ENCODE measurements around the gene PACSIN1. TPM values are rescaled to one million over a fixed set of nuclear protein-coding genes. Genes with fewer than 3 reads are reported as not detected.

PACSIN1 gene
- total and polyA plus RNA-seq, 4 donors: 0.03 to 0.17 (median 0.15) TPM

DNA sequence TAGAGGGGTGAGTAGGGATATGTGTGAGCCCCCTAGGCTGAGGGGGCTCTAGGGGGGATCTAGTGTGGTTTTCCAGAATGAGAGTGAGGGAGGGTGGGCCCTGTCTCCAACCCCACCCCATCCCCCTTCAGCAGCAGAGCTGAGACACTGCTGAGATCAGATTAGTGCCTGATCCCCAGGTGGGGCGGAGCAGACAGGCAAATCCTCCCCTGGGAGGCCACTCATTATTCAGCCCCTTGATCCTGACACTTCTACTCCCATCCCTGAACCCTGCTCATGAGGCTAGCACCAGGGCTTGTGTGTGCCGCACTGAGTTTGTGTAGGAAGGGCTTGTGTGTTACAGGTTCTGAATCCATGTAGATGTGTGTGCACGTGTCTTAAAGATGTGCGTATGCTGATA, 47.8 kb downstream of the PACSIN1 start:
- no peaks in the 10 kb centered on the region for H3K4me1 ChIP-seq (ENCODE audit: control insufficient read depth in 4 of 4, insufficient read depth in 4 of 4, low read length in 3 of 4)
- no peak overlapping the region for H3K27ac ChIP-seq (ENCODE audit: low read depth in 1 of 2, low read length in 2 of 2)
- WGBS: 94% methylated on average over 4 of the region's 4 CpGs
- H3K4me3 ChIP-seq (ENCODE audit: low read depth in 1 of 3, low read length in 3 of 3): no peak overlapping the region
- no peak overlapping the region for H3K9ac ChIP-seq (ENCODE audit: low read depth in 1 of 2, low read length in 2 of 2)
- no peaks in the 10 kb centered on the region for H3K9me3 ChIP-seq (ENCODE audit: control insufficient read depth in 4 of 4, low read length in 3 of 4)
- no peaks in the 10 kb centered on the region for H3K36me3 ChIP-seq (ENCODE audit: control insufficient read depth in 4 of 4, insufficient read depth in 3 of 4, low read depth in 1 of 4, low read length in 3 of 4)
- TF ChIP-seq HNF4A (conservative IDR thresholded peaks at IDR 0.05) (no peak), FOXA2 (IDR thresholded peaks at IDR 0.05) (no peak), RXRA (IDR thresholded peaks at IDR 0.05) (no peak), ZBTB33 (IDR thresholded peaks at IDR 0.05) (no peak), YY1 (IDR thresholded peaks at IDR 0.05) (no peak), TAF1 (conservative IDR thresholded peaks at IDR 0.05) (no peak), CTCF (IDR thresholded peaks at IDR 0.05; ENCODE audit: low read depth, low read length, missing input control) (no peak), GABPA (IDR thresholded peaks at IDR 0.05 in 1 of 2, conservative IDR thresholded peaks at IDR 0.05 in 1 of 2) (no peak)
- TF ChIP-seq, protein P1, sequence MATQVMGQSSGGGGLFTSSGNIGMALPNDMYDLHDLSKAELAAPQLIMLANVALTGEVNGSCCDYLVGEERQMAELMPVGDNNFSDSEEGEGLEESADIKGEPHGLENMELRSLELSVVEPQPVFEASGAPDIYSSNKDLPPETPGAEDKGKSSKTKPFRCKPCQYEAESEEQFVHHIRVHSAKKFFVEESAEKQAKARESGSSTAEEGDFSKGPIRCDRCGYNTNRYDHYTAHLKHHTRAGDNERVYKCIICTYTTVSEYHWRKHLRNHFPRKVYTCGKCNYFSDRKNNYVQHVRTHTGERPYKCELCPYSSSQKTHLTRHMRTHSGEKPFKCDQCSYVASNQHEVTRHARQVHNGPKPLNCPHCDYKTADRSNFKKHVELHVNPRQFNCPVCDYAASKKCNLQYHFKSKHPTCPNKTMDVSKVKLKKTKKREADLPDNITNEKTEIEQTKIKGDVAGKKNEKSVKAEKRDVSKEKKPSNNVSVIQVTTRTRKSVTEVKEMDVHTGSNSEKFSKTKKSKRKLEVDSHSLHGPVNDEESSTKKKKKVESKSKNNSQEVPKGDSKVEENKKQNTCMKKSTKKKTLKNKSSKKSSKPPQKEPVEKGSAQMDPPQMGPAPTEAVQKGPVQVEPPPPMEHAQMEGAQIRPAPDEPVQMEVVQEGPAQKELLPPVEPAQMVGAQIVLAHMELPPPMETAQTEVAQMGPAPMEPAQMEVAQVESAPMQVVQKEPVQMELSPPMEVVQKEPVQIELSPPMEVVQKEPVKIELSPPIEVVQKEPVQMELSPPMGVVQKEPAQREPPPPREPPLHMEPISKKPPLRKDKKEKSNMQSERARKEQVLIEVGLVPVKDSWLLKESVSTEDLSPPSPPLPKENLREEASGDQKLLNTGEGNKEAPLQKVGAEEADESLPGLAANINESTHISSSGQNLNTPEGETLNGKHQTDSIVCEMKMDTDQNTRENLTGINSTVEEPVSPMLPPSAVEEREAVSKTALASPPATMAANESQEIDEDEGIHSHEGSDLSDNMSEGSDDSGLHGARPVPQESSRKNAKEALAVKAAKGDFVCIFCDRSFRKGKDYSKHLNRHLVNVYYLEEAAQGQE (IDR thresholded peaks at IDR 0.05): no peak
- DNase-seq (ENCODE audit: low spot score): no peak
- no peaks in the 10 kb centered on the region for H3K27me3 ChIP-seq (ENCODE audit: control insufficient read depth in 4 of 4, insufficient read depth in 4 of 4, low read length in 3 of 4)

- Histone ChIP-seq H3K9me3 (ENCODE audit: control insufficient read depth in 4 of 4, low read length in 3 of 4) (no peaks in the 10 kb centered on the region), H3K4me3 (ENCODE audit: low read depth in 1 of 3, low read length in 3 of 3) (no peak overlapping the region), H3K27ac (ENCODE audit: low read depth in 1 of 2, low read length in 2 of 2) (no peak overlapping the region), H3K4me1 (ENCODE audit: control insufficient read depth in 4 of 4, insufficient read depth in 4 of 4, low read length in 3 of 4) (no peaks in the 10 kb centered on the region), H3K36me3 (ENCODE audit: control insufficient read depth in 4 of 4, insufficient read depth in 3 of 4, low read depth in 1 of 4, low read length in 3 of 4) (no peaks in the 10 kb centered on the region), H3K9ac (ENCODE audit: low read depth in 1 of 2, low read length in 2 of 2) (no peak overlapping the region), H3K27me3 (ENCODE audit: control insufficient read depth in 4 of 4, insufficient read depth in 4 of 4, low read length in 3 of 4) (no peaks in the 10 kb centered on the region)
- DNase-seq (ENCODE audit: low spot score): no peak
- TF ChIP-seq JUND (IDR thresholded peaks at IDR 0.05) (no peak), ZBTB33 (IDR thresholded peaks at IDR 0.05) (no peak), GABPA (IDR thresholded peaks at IDR 0.05 in 1 of 2, conservative IDR thresholded peaks at IDR 0.05 in 1 of 2) (no peak), HNF4G (IDR thresholded peaks at IDR 0.05) (no peak), TAF1 (conservative IDR thresholded peaks at IDR 0.05) (no peak), EGR1 (IDR thresholded peaks at IDR 0.05; ENCODE audit: low read depth in 2 of 2) (no peak), FOXA2 (IDR thresholded peaks at IDR 0.05) (no peak), RXRA (IDR thresholded peaks at IDR 0.05) (no peak), NR2F2 (IDR thresholded peaks at IDR 0.05) (no peak), FOXA1 (IDR thresholded peaks at IDR 0.05) (no peak), SP1 (IDR thresholded peaks at IDR 0.05) (no peak), RAD21 (IDR thresholded peaks at IDR 0.05) (no peak)
- TF ChIP-seq, protein P2, sequence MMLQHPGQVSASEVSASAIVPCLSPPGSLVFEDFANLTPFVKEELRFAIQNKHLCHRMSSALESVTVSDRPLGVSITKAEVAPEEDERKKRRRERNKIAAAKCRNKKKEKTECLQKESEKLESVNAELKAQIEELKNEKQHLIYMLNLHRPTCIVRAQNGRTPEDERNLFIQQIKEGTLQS (IDR thresholded peaks at IDR 0.05): no peak
- TF ChIP-seq, protein P3, sequence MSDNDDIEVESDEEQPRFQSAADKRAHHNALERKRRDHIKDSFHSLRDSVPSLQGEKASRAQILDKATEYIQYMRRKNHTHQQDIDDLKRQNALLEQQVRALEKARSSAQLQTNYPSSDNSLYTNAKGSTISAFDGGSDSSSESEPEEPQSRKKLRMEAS (IDR thresholded peaks at IDR 0.05): no peak
- WGBS: 86% methylated on average over 8 of the region's 8 CpGs
These were observed 48.2 kb downstream of the PACSIN1 start for GRCh38 chr6:34514112-34514511.
